PC-9 (cell line): Measurements from ENCODE around the gene C12orf50. TPM values are rescaled to one million over a fixed set of nuclear protein-coding genes. Genes with fewer than 3 reads are reported as not detected.

Experiments
- BruUV-seq: library from RNA; stranded (reverse); fragments of 400-500 nt; replicated peaks from 2 replicates; lab custom pipeline; 2021; lab: Mats Ljungman, UMichigan
- CTCF ChIA-PET: fragments of 300-600 bp; sonication (Branson Sonifier 250); formaldehyde crosslinking; loops from one replicate; lab custom pipeline; 2022; ENCODE audit warnings: antibody characterized with exemption; lab: Charles Lee
- POLR2A ChIA-PET: fragments of 300-600 bp; sonication (Branson Sonifier 250); formaldehyde crosslinking; loops from one replicate; lab custom pipeline; 2022; ENCODE audit warnings: antibody characterized with exemption; ENCODE audit not compliant: unreplicated experiment; lab: Charles Lee
- DNase-seq, 2 experiments: peaks; one replicate each; pipeline versions ENCODE4 v3.0.0 to v3.0.0-alpha.2; 2015 to 2022; ENCODE audit warnings: mixed read lengths in 1 of 2
- H2AFZ ChIP-seq: fragments of 200-600 bp; sonication (generic); 2 replicates; pipeline ENCODE4 v1.8.1; 2017; ENCODE audit warnings: antibody characterized with exemption
- H3F3A ChIP-seq: fragments of 200-600 bp; sonication (generic); 2 replicates; pipeline ENCODE4 v1.8.1; 2017; ENCODE audit warnings: antibody characterized with exemption, mild to moderate bottlenecking, low read depth; ENCODE audit not compliant: insufficient read depth
- H3K27ac ChIP-seq: fragments of 200-600 bp; sonication (generic); 2 replicates; pipeline ENCODE4 v1.6.1; 2016; ENCODE audit warnings: mixed run types
- H3K27me3 ChIP-seq: fragments of 200-600 bp; sonication (generic); 2 replicates; pipeline ENCODE4 v1.6.1; 2016; ENCODE audit warnings: low read depth, mixed run types; ENCODE audit not compliant: insufficient read depth
- H3K36me3 ChIP-seq: fragments of 200-600 bp; sonication (generic); 2 replicates; pipeline ENCODE4 v1.6.1; 2016; ENCODE audit warnings: low read depth, mixed run types
- H3K4me1 ChIP-seq: fragments of 200-600 bp; sonication (generic); replicated peaks from 2 replicates; pipeline ENCODE4 v1.6.1; 2016; ENCODE audit warnings: mixed run types; ENCODE audit not compliant: insufficient read depth
- H3K4me2 ChIP-seq: fragments of 200-600 bp; sonication (generic); 2 replicates; pipeline ENCODE4 v1.6.1; 2017; ENCODE audit warnings: mixed run types
- H3K4me3 ChIP-seq: fragments of 200-600 bp; sonication (generic); 2 replicates; pipeline ENCODE4 v1.6.1; 2016; ENCODE audit warnings: mixed run types
- H3K79me2 ChIP-seq: fragments of 200-600 bp; sonication (generic); 2 replicates; pipeline ENCODE4 v1.6.1; 2017; ENCODE audit warnings: low read depth, mixed run types
- H3K9me2 ChIP-seq: fragments of 200-600 bp; sonication (generic); 2 replicates; pipeline ENCODE4 v1.8.1; 2017; ENCODE audit warnings: mild to moderate bottlenecking; ENCODE audit not compliant: insufficient read depth
- H3K9me3 ChIP-seq: fragments of 200-600 bp; sonication (generic); 2 replicates; pipeline ENCODE4 v1.8.1; 2016; ENCODE audit warnings: low read depth; ENCODE audit not compliant: insufficient read depth
- H4K20me1 ChIP-seq: fragments of 200-600 bp; sonication (generic); 2 replicates; pipeline ENCODE4 v1.8.1; 2017; ENCODE audit not compliant: insufficient read depth
- CTCF ChIP-seq: fragments of 200-600 bp; sonication (generic); conservative IDR thresholded peaks from 2 replicates; pipeline ENCODE4 v1.6.1; 2017; ENCODE audit warnings: mixed run types, antibody characterized with exemption, mild to moderate bottlenecking, moderate library complexity
- EZH2 ChIP-seq: fragments of 200-600 bp; sonication (generic); IDR thresholded peaks from 2 replicates; pipeline ENCODE4 v1.8.0; 2017; ENCODE audit warnings: antibody characterized with exemption, low read depth
- intact Hi-C: fragments of 100-400 bp; cut with micrococcal nuclease; formaldehyde crosslinking; loops from one replicate; pipeline ENCODE4 v1.10.0; 2022; ENCODE audit not compliant: unreplicated experiment
- total RNA-seq: library from RNA; stranded (reverse); gene quantifications from 2 replicates; pipeline ENCODE4 v1.2.3, GENCODE V29; 2021

C12orf50 gene
- total RNA-seq, 1 experiment from 2014 or later: not detected

GRCh38 chr12:87939182-87939581 lies 90.0 kb downstream of the C12orf50 start:
- DNase-seq: no peak

DNA sequence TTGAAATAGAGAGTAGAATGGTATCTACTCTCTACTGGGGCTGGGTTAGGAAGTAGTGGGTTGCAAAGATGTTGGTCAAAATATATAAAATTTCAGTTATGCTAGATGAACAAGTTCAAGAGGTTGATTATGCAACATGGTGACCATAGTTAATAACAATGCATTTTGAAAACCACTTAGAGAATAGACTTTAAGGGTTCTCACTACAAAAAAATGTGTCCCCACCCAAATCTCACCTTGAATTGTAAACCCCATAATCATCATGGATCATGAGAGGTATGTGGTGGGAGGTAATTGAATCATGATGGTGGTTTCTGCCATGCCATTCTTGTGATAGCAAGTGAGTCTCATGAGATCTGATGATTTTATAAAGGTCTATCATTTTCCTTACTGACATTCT lies 94.0 kb downstream of the C12orf50 start:
- Histone ChIP-seq H3K36me3 (no peaks in the 10 kb centered on the region), H3K4me2 (no peak overlapping the region), H3K4me1 (no peaks in the 10 kb centered on the region), H3K27me3 (no peaks in the 10 kb centered on the region), H3K79me2 (no peaks in the 10 kb centered on the region), H3K9me2 (no peaks in the 10 kb centered on the region), H3K27ac (no peak overlapping the region), H2AFZ (no peak overlapping the region), H3K4me3 (no peak overlapping the region), H4K20me1 (no peaks in the 10 kb centered on the region), H3F3A (no peaks in the 10 kb centered on the region), H3K9me3 (no peaks in the 10 kb centered on the region; the same call in 1 of the 2 replicates)
- no peak for DNase-seq
- BruUV-seq: no TSS peak
- intact Hi-C loops: no loop called here
- TF ChIP-seq CTCF (no peak), EZH2 (no peak)
- CTCF ChIA-PET: no interaction called here
- POLR2A ChIA-PET: no interaction called here

More at GRCh38 chr12:87939182-87939581, 90.0 kb downstream of the C12orf50 start:
- Histone ChIP-seq H3K36me3 (no peaks in the 10 kb centered on the region), H3K9me3 (no peaks in the 10 kb centered on the region; the same call in 1 of the 2 replicates), H3K9me2 (no peaks in the 10 kb centered on the region), H3F3A (no peaks in the 10 kb centered on the region), H3K4me2 (no peak overlapping the region), H4K20me1 (no peaks in the 10 kb centered on the region), H3K79me2 (no peaks in the 10 kb centered on the region), H3K27ac (no peak overlapping the region), H3K4me3 (no peak overlapping the region), H3K4me1 (no peaks in the 10 kb centered on the region), H3K27me3 (no peaks in the 10 kb centered on the region), H2AFZ (no peak overlapping the region)
- CTCF ChIA-PET: no interaction called here
- no peak for TF ChIP-seq CTCF
- TF ChIP-seq EZH2: no peak
- POLR2A ChIA-PET: no interaction called here
- no TSS peak for BruUV-seq
- intact Hi-C loops: no loop called here

GRCh38 chr12:87933991-87934390 lies 95.2 kb downstream of the C12orf50 start:
- no peaks in the 10 kb centered on the region for H3K27me3 ChIP-seq
- no peak for DNase-seq
- intact Hi-C loops: no loop called here
- no peaks in the 10 kb centered on the region for H4K20me1 ChIP-seq
- no peaks in the 10 kb centered on the region for H3K4me1 ChIP-seq
- no peak overlapping the region for H3K4me3 ChIP-seq
- H3K27ac ChIP-seq: no peak overlapping the region
- H3F3A ChIP-seq: no peaks in the 10 kb centered on the region
- no peak overlapping the region for H2AFZ ChIP-seq
- ChIA-PET POLR2A (no interaction called here), CTCF (no interaction called here)
- H3K79me2 ChIP-seq: no peaks in the 10 kb centered on the region
- no peaks in the 10 kb centered on the region for H3K36me3 ChIP-seq
- TF ChIP-seq EZH2: no peak
- TF ChIP-seq CTCF: no peak
- no peaks in the 10 kb centered on the region for H3K9me2 ChIP-seq
- H3K4me2 ChIP-seq: no peak overlapping the region
- no TSS peak for BruUV-seq
- no peaks in the 10 kb centered on the region; the same call in 1 of the 2 replicates for H3K9me3 ChIP-seq
